Measurements from ENCODE around the gene THOP1.

THOP1 gene

DNA sequence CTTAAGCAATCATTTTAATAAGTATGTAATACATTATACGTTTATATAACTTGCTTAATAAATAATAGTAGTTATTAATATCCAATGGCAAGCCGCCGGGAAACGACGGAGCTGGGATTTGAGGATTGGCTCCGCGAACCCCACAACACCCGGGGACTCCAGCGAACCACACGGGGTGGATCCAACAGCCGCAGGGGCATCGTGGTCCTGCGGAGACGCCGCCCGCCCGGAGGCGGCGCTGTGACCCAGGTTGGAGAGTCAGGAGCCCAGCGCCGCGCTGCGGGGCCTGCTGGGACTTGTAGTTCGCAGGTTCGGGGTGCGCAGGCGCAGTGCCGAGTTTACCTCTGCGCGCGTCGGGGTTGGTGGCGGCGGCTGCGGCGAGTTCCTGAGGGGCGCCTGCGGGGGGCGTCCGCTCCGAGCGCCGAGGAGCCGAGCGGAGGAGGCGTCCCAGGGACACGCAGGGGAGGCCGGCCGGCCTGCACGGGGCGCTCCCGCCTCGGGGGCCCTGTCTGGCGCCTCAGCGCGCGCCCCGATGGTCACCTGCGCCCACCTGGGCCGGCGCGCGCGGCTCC is 34.3 kb downstream of the THOP1 start, which contains the start of gene ZNF554:
Gene ZNF554, plus strand, starts transcription at position 329 of the 572 bp plus-strand sequence. Its CDS starts 204 bp downstream, at position 533.
- DNase-seq: peak; percentile 87

DNA sequence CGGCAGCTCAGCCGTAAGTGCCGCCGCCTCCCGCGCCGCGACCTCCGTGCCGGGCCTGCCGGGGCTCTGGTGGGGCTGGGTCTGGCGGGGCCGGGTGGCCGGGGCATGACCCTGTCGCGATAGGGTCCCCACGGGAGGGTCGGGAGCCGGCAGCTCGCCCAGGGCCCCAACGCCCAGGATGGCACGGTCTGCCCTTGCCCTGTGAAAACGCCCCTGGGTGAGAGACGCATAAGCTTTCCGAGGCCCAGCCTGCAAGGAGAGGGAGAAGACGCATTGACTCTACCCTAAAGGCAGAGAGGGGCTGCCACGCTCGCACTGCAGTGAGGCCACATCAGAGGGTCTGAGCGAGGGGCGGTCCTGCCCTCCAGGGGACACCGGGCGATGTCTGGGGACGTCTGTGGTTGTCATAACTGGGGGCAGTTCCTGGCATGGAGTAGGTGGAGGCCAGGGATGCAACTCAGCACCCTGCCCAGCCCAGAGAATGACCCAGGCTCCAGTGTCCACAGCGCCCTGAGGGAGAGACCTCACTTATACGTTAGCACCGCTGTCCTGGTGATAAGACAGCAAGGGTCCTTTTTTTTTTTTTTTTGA is 34.9 kb downstream of the THOP1 start:
- DNase-seq: peak; percentile 37

DNA sequence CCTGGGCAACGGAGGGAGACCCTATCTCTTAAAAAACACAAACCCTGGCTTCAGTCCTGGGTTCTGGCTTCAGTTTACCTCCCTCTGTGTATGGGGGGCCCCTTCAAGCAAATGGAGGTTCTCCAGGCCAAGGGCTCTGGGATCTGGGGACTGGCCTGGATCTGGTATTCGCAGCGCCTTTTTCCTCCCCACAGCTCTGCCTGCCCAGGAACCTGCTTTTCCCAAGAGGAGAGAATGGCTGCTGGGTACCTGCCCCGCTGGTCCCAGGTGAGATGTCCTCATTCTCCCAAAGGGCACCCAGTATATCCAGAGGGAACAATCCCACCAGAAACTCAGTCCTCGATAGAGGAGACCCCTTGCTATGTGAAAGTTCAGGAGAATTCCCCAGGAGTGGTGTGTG is 37.5 kb downstream of the THOP1 start:
- DNase-seq: no peak

DNA sequence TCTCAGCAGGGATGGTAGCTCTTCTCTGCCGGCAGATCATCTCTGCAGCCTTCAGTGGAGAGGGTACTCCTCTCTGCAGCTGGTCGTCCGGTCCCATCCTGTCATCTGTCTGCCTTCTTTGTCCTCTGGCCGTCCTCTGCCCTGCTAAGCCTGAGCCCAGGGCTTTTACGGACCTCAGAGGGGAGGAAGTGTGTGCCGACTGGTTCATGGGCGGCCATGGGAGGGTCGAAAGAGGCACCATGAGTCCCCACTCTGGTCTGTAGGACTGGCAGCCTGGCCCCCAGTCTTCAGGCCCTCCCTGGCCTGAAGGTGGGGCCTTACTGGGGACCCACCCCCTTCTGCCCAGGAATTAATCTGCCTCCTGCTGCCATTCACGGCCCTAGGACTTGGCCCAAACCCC is 38.3 kb downstream of the THOP1 start:
- no peak for DNase-seq

DNA sequence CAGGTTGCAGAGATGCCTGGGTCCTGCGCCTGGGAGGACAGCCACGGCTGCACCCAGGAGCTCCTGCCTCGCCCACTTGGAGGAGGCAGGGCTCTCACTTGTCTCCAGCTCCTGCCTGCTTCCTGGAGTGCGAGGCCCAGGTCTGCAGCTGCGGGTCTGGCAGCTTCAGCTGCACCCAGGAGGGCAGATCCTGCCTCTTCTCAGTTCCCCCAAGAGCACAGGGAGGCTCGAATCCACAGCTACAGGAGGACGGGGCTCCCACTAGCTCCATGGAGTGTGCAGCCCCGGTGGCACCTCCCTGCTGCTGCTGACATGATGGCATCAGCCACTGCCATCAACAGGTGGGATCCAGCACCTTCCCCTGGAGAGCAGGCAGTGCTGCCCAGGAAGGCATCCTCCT is 38.8 kb downstream of the THOP1 start:
- DNase-seq: no peak

DNA sequence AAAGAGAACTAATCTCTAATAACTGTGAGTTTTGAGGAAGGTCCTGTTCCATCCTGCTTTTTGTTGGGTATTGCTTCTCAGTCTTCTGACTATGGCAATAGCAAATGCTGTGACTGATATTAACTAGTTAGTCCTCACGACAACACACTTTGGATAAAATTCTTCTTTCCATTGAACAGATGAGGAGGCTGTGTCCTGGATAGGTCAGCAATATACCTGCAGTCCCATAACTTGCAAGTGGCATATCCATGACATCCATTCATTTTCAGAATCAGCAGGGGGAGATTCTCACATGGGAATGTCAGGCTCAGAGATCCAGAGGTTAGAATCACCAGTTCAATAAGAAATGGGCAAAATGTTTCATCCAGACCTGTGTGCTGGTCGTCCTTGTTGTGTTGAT is 41.7 kb downstream of the THOP1 start:
- DNase-seq: no peak

DNA sequence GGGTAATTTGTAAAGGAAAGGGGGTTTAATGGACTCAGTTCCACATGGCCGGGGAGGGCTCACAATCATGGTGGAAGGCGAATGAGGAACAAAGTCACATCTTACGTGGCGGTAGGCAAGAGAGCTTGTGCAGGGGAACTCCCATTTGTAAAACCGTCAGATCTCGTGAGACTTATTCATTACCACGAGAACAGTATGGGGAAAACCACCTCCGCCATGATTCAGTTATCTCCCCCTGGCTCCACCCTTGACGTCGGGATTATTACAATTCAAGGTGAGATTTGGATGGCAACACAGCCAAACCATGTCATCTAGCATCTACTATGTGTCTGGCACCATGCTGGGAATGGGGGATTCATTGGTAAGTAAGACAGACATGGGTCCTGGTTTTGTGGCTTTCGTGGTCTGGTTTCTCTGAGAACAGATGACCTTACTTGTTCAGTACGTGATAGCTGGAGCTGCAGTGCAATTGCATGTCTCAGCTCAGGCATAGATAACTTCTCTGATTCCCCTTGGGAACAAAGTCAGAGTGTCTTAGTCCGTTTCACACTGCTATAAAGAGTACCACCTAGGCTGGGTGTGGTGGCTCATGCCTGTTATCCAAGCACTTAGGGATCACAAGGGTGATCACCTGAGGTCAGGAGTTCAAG is 42.7 kb downstream of the THOP1 start:
- no peak for DNase-seq

DNA sequence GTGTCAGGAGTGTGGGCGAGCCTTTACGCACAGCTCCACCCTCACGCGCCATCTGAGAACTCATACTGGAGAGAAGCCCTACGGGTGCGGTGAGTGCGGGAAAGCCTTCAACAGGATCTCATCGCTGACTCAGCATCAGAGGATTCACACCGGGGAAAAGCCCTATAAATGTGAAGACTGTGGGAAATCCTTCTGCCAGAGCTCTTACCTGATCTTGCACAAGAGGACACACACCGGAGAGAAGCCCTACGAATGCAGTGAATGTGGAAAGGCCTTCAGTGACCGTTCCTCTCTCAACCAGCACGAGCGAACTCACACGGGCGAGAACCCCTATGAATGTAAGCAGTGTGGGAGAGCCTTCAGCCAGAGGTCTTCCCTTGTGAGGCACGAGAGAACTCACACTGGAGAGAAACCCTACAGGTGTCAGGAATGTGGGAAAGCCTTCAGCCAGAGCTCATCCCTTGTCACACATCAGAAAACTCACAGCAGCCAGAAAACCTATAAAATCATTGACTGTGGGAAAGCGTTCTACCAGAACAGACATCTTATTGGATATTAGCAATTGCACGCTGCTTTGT is 49.1 kb downstream of the THOP1 start:
- DNase-seq: no peak

DNA sequence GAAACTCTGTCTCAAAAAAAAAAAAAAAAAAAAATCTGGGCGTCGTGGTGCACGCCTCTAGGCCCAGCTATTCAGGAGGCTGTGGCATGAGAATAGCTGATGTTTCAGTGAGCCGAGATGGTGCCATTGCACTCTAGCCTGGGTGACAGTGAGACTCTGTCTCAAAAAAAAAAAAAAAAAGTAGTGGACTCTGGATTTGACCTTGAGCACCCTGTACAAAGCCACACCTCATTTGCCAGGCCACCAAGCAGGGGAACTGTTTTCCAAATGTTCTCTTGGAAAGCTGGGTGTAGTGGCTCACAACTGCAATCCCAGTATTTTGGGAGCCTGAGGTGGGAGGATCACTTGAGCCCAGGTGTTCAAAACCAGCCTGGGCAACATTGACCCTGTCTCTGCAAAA is 52.1 kb downstream of the THOP1 start:
- no peak for DNase-seq

DNA sequence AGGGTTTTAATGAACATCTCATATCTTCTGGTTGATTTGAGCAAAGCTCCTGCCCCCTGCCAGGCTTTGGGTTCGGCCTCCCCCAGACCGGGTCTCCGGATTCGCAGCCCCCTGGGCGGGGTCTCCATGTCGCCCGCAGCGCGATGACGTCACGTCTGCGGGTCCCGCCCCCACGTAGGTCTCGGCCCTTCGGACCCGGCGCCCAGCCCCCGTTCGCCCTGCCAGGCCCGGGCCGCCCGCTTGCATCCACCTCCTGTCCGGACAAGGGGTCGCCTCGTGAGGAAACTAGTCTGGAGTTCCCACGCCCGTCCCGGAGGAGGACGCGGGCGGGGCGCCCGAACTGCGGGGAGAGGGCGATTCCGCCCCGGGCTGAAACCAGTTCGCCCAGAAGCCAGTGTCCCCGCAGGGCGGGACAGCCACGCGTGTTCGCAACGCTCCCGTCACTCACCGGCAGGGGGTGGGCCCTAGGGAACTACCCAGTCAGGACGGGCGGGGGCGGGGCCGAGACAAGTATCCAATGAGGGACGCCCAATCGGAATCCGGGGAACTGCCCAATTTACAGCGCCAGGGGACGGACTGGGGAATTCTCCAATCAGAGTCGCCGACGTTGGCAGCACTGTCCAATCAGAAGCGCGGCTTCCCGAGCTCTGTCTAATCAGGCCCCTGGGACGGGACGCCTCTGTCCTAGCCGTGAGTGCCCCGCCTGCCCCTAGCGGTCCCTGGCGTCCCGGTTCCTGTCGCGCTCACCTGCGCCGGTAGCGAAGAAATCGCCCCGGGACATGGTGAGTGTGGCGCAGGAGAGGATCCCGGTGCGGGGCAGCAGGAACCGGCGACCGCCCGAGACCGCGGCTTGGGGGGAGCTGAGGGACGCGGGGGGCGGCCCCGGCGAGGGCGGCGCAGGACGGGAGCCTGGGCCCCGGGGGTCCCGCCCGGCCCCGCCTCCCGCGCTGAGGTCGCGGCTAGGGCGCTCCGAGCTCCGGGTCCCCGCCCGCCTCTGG is 55.8 kb downstream of the THOP1 start, which contains the start of gene ZNF555:
Gene ZNF555, plus strand, starts transcription at position 682 of the 998 bp plus-strand sequence. Its CDS starts 98 bp downstream, at position 780.
- DNase-seq: peak; percentile 77

DNA sequence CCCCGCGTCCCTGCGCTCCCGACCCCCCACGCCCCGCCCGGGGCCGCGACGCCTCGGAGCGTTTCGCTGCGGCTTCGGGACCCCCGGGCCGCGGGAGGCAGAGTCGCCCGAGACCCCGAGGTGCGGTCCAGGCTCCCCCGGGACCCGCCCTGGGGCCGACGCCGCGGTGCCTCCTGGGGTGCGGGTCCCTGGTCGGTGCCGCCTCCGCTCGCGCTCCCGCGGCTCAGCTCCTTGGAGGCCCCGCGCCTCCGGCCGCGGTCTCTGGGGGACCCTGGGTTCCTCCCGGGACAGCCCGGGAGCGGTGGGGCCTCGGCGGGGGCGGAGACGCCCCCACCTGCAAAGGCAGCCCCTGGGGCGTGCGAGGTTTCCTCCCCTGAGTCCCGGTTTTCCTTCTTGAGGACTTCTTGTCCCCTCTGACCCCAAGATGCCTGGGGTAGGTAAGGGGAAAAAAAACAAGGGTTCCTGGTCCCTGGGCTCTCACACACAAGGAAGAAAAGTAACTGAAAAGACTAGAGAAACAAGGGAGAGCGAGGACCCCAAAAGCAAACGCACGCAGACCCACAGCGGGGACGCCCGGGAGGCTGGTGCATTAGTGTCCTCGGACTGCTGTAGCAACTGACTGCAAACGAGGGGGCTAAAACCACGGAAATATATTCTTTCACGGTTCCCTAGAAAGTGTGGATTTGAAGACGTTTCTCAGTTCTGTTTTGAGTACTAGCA is 56.7 kb downstream of the THOP1 start:
- DNase-seq: no peak

DNA sequence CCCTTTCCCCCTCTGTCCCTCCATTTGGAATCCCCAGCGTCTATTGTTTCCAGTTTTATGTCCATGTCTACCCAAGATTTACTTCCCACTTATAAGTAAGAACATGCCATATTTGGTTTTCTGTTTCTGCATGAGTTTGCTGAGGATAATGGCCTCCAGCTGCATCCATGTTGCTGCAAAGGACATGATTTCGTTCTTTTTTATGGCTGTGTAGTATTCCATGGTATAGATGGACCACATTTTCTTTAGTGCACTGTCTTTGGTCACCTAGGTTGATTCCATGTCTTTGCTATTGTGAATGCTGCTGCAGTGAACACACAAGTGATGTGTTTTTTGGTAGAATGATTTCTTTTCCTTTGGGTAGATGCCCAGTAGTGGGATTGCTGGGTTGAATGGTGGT is 59.8 kb downstream of the THOP1 start:
- DNase-seq: no peak

DNA sequence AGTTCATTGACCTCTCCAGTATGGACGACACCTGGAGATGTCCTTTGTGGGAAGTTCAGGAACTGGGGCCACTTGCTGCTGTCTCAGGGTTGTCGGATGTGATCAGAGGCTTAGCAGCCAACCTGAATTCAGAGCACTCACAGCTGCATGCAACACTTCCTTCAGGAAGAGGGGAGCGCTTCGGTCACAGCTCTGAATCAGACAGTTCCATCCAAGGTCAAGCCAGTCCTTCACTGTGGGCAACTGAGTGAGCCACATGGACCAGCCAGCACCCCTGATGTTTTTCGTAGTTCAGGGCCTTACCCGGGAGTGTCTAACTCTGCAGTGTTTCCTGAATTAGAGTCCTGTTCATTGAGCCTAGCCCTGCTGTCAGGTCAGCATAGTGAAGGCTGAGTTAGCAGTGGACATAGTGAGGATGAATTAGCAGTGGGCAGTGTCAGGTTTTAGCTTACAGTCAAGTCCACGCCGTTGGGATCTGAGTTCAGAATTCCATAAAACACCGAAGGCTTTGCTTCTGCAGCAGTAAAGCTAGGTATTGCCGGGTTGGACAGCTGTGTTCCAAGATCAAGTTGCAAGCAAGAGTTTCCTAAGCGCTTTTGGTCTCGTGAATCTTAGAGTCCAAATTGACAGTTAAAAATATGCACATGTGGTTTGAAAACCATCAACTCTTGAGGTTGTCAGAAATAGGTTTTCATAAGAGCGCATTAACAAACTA is 61.0 kb downstream of the THOP1 start:
- no peak for DNase-seq

DNA sequence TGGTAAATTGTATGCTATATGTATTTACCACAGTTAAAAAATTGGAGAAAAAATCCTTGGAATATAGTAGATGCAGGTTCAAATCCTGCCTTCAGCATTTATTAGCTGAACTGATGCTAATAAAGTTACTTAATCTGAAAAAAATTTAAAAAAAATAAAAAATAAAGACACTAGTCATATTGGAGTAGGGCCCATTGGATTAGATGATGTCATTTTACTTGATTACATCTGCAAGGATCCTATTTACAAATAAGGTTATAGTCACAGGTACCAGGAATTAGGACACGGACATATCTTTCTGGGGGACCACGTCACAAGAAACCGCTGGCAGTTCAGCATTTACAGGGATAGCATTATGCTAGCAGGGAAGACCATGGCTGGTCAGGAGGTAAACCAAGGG is 62.2 kb downstream of the THOP1 start:
- no peak for DNase-seq

DNA sequence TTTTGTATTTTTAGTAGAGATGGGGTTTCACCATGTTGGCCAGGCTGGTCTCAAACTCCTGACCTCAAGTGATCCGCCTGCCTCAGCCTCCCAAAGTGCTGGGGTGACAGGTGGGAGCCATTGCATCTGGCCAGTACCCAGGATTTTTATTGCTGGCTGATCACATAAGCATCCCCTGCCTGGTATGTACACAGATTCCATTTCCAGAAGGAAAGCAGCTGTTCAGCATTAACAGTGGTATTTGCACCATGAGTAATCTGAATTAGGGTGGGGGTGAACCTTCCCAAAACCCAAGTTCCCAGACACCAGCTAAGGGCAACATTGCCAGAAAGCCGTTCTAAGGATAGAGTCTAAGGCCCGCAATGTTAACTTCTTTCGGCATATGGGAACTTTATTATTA is 63.3 kb downstream of the THOP1 start:
- DNase-seq: no peak

DNA sequence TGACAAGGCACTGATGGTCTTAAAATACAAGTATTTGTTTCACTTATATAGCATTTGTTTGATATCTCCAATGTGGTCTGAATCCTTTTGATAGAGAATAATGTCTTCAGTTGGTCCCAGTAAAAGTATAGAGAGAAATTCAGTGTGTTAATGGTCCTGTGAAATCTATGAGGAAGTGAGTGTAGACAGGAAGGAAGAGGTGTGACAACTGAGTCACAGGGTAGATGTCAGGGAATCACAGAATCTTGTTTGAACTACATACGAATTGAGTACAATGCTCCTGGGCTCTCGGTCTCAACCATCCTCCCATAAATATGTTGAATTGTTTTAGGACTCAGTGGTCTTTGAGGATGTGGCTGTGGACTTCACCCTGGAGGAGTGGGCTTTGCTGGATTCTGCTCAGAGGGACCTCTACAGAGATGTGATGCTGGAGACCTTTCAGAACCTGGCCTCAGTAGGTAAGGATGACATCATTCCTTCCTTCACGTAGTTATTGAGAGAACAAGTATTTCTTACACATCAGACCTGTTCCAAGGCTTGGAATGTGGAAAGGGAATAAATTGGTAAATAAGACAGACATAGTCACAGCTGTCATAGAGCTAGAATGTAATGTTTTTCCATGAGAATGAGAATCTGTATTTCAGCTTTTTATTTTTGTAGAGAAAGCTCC is 65.1 kb downstream of the THOP1 start:
- DNase-seq: no peak

DNA sequence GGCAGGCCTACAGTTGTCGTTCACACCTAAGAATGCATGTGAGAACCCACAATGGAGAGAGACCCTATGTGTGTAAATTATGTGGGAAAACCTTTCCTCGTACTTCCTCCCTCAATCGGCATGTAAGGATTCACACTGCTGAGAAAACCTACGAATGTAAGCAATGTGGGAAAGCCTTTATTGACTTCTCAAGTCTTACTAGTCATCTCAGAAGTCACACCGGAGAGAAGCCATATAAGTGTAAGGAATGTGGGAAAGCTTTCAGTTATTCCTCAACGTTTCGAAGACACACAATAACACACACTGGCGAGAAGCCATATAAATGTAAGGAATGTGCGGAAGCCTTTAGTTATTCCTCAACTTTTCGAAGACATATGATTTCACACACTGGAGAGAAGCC is 67.3 kb downstream of the THOP1 start:
- DNase-seq: no peak

DNA sequence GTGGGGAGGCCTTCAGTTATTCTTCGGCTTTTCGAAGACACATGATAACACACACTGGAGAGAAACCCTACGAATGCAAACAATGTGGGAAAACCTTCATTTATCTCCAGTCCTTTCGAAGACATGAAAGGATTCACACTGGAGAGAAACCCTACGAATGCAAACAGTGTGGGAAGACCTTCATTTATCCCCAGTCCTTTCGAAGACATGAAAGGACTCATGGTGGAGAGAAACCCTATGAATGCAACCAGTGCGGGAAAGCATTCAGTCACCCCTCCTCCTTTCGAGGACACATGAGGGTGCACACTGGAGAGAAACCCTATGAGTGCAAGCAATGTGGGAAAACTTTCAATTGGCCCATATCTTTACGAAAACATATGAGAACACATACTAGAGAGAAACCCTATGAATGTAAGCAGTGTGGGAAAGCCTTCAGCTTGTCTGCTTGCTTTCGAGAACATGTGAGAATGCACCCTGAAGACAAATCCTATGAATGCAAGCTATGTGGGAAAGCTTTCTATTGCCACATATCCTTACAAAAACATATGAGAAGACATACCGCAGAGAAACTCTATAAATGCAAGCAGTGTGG is 67.8 kb downstream of the THOP1 start:
- DNase-seq: no peak

DNA sequence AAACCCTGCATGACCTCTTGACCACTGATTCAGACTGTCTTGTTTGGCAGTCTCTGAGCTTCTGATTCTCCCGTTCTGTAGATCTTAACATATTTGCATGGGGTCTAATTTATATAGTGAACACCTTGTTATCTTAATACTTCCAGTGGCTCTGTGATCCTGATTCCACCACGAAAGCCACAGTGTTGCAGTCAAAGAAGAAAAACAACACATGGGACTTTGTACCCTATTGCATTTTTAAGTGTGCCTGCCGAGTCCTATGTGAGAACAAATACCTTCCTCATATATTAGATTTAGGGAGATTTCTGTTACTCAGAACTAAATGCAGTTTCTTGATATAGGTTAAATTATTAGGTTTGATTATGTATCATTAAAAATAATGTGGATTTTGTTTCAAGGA is 69.5 kb downstream of the THOP1 start:
- no peak for DNase-seq

DNA sequence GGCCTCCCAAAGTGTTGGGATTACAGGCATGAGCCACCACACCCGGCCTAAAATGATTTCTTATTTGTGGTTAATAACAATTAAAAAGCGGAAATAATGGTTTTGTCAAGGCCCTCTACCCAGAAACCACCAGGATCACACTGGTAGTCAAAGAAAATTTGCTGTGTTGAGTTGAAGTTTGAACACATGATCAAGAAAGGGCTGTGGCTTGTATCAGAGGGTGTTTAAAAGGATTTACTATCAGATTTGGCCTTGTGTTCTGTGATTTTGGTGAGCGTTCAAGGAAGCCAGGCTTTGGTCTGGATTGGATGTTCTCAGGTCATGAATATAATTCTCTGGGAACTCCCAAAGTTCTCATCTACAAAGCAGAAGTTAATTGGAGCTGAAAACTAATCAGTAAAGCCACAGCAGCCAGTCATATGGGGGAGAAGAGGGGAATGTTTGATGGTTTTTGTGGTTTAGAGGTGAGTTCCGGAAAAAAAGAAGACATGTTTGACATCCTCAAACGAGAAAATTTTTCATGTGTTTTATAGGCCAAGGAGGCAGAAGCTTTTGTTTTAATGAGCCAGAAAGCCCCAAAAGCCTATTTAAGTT is 71.3 kb downstream of the THOP1 start:
- DNase-seq: no peak
